AG04450 (cell line): ENCODE results near the gene PBLD. TPM values are rescaled to one million over a fixed set of nuclear protein-coding genes. Genes with fewer than 3 reads are reported as not detected.

Source experiments
- CTCF ChIA-PET: fragments of 300-600, 350-600 bp; formaldehyde crosslinking; extraction: SDS; loops from one replicate; lab custom pipeline; 2022; ENCODE audit warnings: antibody characterized with exemption, inconsistent platforms; lab: Charles Lee
- POLR2A ChIA-PET: fragments of 350-600 bp; formaldehyde crosslinking; extraction: SDS; loops from one replicate; lab custom pipeline; 2021; ENCODE audit warnings: antibody characterized with exemption, inconsistent platforms; lab: Yijun Ruan, JAX
- DNase-seq: peaks from one replicate; pipeline ENCODE4 v3.0.0-alpha.2; 2011; ENCODE audit warnings: low read depth, low spot score
- H3K27ac ChIP-seq: one replicate; pipeline ENCODE4 v1.5.1; 2012; ENCODE audit warnings: low read depth, low read length, control low read depth
- H3K27me3 ChIP-seq: one replicate; pipeline ENCODE4 v1.6.0; 2012; ENCODE audit warnings: low read length; ENCODE audit not compliant: control insufficient read depth, insufficient read depth
- H3K4me3 ChIP-seq: 2 replicates; pipeline ENCODE4 v1.5.1; 2011; ENCODE audit warnings: mild to moderate bottlenecking, low read depth, low read length, control low read depth
- H3K9me3 ChIP-seq: 2 replicates; pipeline ENCODE4 v1.5.1; 2012; ENCODE audit warnings: low read length; ENCODE audit not compliant: control insufficient read depth, insufficient read depth
- polyA plus RNA-seq: library from polyadenylated mRNA; depleted of rRNA; stranded (reverse); fragments of >200 nt; gene quantifications from 2 replicates; pipeline ENCODE4 v1.2.3, GENCODE V29; 2011
- TF ChIP-seq, protein P1 (sequence below): IDR thresholded peaks from 2 replicates; pipeline ENCODE4 v1.5.1; 2011; ENCODE audit warnings: low read depth, low read length, control low read depth, inconsistent platforms

The PBLD gene
- polyA plus RNA-seq, 1 experiment = 1.2 TPM

DNA sequence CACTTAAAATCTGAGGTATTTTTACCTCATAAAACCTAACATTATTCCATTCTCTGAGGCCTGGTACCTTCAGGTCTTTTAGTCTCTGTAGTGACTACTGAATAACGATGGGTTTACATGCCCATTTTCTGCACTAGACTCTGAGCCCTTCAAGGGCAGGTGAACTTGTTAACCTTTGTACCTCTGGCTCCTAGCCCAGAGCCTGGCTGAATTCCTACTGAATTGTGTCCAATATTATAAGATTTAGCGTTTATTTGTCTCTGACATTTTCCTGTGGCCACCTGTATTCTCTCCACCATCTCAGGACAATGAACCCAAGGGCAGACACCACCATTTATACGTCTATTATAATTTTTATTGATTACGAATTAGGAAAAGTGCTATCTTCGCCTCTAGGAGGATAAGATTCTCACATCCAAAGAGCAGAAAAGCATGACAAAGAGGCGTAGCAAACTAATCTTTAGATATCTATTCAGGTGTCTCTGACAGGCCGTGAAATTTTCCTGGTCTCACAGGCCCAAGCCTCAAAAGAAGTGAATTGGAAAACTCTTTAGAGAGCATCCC is 28.8 kb downstream of the PBLD start:
- POLR2A ChIA-PET = no interaction called here
- Histone ChIP-seq H3K27ac (no peak overlapping the region), H3K9me3 (no peaks in the 10 kb centered on the region), H3K27me3 (no peaks in the 10 kb centered on the region), H3K4me3 (no peak overlapping the region)
- no peak for DNase-seq
- CTCF ChIA-PET = interaction anchor here (0.7 to 7.6 kb wide), 7 partner anchors 11 to 515 kb away, joined by 3 to 163 read pairs (median 4); no protein-coding TSS in a partner anchor
- TF ChIP-seq, protein P1, sequence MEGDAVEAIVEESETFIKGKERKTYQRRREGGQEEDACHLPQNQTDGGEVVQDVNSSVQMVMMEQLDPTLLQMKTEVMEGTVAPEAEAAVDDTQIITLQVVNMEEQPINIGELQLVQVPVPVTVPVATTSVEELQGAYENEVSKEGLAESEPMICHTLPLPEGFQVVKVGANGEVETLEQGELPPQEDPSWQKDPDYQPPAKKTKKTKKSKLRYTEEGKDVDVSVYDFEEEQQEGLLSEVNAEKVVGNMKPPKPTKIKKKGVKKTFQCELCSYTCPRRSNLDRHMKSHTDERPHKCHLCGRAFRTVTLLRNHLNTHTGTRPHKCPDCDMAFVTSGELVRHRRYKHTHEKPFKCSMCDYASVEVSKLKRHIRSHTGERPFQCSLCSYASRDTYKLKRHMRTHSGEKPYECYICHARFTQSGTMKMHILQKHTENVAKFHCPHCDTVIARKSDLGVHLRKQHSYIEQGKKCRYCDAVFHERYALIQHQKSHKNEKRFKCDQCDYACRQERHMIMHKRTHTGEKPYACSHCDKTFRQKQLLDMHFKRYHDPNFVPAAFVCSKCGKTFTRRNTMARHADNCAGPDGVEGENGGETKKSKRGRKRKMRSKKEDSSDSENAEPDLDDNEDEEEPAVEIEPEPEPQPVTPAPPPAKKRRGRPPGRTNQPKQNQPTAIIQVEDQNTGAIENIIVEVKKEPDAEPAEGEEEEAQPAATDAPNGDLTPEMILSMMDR = no peak

DNA sequence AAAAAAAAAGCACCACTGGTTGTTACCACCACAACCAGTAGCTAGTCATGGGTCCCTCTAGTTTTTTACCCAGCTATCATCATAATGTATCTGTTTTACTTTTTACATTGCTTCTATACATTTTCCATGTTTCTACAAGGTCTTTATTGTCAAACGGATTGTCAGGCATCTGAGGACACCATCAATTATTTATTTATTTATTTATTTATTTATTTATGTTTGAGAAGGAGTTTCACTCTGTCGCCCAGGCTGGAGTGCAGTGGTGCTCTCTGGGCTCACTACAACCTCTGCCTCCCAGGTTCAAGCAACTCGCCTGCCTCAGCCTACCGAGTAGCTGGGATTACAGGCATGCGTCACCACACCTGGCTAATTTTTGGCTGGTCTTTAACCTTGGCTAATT is 29.9 kb downstream of the PBLD start:
- Histone ChIP-seq H3K9me3 (no peaks in the 10 kb centered on the region), H3K27ac (no peak overlapping the region), H3K27me3 (no peaks in the 10 kb centered on the region), H3K4me3 (no peak overlapping the region)
- no peak for DNase-seq
- POLR2A ChIA-PET = no interaction called here
- TF ChIP-seq, protein P1 = no peak
- CTCF ChIA-PET = interaction anchor here (0.6 to 7.6 kb wide), 18 partner anchors 11 to 515 kb away, joined by 3 to 163 read pairs (median 6); partner anchors contain the start of gene ATOH7

DNA sequence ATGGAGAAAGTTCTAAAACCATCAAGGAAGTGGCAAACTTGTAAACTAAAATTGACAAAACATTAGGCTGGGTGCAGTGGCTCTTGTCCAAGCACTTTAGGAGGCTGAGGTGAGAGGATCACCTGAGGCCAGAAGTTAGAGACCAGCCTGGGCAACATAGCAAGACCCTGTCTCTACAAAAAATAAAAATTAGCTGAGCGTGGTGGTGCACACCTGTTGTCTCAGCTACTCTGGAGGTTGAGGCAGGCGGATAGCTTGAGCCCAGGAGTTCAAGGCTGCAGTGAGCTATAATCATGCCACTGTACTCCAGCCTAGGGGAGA is 30.3 kb downstream of the PBLD start:
- POLR2A ChIA-PET = interaction anchor here (1.3 kb wide), 1 partner anchor 90 kb away, joined by 4 read pairs; no protein-coding TSS in a partner anchor
- TF ChIP-seq, protein P1 = no peak
- Histone ChIP-seq H3K4me3 (no peak overlapping the region), H3K9me3 (no peaks in the 10 kb centered on the region), H3K27me3 (no peaks in the 10 kb centered on the region), H3K27ac (no peak overlapping the region)
- CTCF ChIA-PET = interaction anchor here (0.6 to 7.6 kb wide), 23 partner anchors 11 to 514 kb away, joined by 3 to 163 read pairs (median 5); no protein-coding TSS in a partner anchor
- no peak for DNase-seq

DNA sequence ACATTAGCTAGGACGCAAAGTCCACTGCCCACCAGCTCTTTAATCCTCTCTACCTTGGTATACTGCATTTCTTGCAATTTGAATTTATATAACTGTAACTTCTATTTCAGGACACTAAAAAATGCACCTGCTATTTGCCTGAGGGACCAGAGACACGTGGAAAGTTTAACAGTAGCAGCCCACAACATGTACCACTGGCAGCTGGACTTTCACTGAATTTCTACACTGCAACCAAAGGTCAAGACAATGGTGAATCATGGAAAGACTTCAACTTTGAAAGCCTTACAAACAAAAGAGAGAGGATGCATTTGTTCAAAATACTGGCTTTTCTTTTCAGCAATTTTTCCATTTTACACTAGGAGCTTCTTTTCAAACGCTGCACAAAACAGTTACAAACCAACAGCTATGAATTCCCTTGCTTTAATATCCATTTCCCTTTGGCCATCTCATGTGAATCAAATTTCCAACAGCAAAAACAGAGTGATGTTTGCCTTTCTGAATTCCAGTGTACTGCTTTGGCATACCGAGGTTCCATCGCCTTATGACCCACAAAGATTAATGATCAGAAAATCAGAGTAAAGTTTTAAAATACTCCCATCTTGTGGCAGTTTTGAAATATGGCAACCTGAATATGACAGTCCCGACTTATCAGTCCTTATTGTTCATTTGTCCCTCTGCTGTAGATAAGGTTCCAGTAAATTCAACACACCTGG is 30.8 kb downstream of the PBLD start:
- DNase-seq = peak; percentile 34
- Histone ChIP-seq H3K27ac (no peak overlapping the region), H3K9me3 (no peaks in the 10 kb centered on the region), H3K4me3 (no peak overlapping the region), H3K27me3 (no peaks in the 10 kb centered on the region)
- ChIA-PET CTCF (interaction anchor here (0.6 to 7.6 kb wide), 37 partner anchors 11 to 605 kb away, joined by 3 to 163 read pairs (median 4); no protein-coding TSS in a partner anchor), POLR2A (interaction anchor here (0.9 to 1.3 kb wide), 2 partner anchors 30 to 89 kb away, joined by 3 to 4 read pairs; partner anchors contain the start of gene HNRNPH3)
- TF ChIP-seq, protein P1 = peak; percentile 69

DNA sequence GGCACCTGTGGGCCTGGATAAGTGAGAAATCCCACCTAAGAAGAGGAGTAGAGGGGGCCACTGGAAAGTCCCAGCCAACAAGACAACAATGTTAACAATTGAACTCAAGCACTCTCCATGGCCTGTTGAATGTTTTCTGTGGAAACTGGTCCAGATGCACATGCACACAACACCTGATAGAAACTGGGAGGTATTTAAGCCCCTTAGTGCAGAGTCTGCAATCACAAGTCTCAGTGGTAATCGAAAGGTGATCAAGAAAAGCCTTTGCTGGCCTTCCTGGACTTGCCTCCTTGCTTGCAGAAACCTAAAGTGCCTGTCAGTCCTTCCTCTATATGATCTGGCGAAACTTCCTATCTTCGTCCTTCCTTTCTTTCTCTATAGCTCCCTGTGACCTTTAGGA is 31.4 kb downstream of the PBLD start:
- Histone ChIP-seq H3K27me3 (no peaks in the 10 kb centered on the region), H3K9me3 (no peaks in the 10 kb centered on the region), H3K4me3 (no peak overlapping the region), H3K27ac (no peak overlapping the region)
- POLR2A ChIA-PET = interaction anchor here (0.9 to 1.3 kb wide), 2 partner anchors 30 to 89 kb away, joined by 3 to 4 read pairs; partner anchors contain the start of gene HNRNPH3
- TF ChIP-seq, protein P1 = no peak
- CTCF ChIA-PET = interaction anchor here (0.6 to 7.6 kb wide), 32 partner anchors 12 to 604 kb away, joined by 3 to 163 read pairs (median 4); no protein-coding TSS in a partner anchor
- no peak for DNase-seq
